Kidney epithelial cell (primary cell): Measurements from ENCODE around the gene SULT2B1. TPM values are rescaled to one million over a fixed set of nuclear protein-coding genes. Genes with fewer than 3 reads are reported as not detected.

Source experiments
- DNase-seq: peaks from one replicate; pipeline ENCODE4 v3.0.0-alpha.2; 2010; ENCODE audit warnings: low read depth
- H3K27me3 ChIP-seq: 2 replicates; pipeline ENCODE4 v1.6.0; 2011; ENCODE audit warnings: low read length; ENCODE audit not compliant: control insufficient read depth, insufficient read depth
- H3K36me3 ChIP-seq: 2 replicates; pipeline ENCODE4 v1.5.1; 2011; ENCODE audit warnings: low read length; ENCODE audit not compliant: control insufficient read depth, insufficient read depth
- H3K4me3 ChIP-seq: 2 replicates; pipeline ENCODE4 v1.5.1; 2011; ENCODE audit warnings: low read depth, mild to moderate bottlenecking, control low read depth, low read length
- total RNA-seq: library from RNA; depleted of rRNA; stranded (reverse); fragments of >200 nt; gene quantifications from 2 replicates; pipeline ENCODE4 v1.2.3, GENCODE V29; 2015
- TF ChIP-seq, protein P1 (sequence below): IDR thresholded peaks from 2 replicates; pipeline ENCODE4 v1.5.1; 2011; ENCODE audit warnings: mild to moderate bottlenecking, moderate library complexity, low read length, control low read depth, inconsistent platforms; ENCODE audit not compliant: insufficient read depth, poor library complexity, severe bottlenecking

Gene SULT2B1
- total RNA-seq, 1 donor from 2014 or later = 0.50 TPM

DNA sequence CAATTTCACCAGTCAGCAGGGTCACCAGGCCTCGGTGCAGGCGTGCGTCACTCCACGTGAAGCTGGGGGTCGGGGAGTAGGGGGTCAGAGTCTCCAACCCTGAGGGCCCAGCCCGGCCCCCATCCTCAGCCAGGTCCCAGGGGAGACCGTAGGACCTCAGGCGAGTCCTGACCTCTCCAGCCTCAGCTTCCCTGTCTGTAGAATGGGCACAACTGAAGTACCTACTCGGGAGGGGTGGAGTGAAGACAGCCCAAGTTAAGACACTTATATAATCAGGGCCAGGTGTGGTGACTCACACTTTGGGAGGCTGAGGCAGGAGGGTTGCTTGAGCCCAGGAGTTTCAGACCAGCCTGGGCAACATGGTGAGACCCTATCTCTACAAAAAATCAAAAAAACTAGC is 51.9 kb downstream of the SULT2B1 start:
- TF ChIP-seq, protein P1, sequence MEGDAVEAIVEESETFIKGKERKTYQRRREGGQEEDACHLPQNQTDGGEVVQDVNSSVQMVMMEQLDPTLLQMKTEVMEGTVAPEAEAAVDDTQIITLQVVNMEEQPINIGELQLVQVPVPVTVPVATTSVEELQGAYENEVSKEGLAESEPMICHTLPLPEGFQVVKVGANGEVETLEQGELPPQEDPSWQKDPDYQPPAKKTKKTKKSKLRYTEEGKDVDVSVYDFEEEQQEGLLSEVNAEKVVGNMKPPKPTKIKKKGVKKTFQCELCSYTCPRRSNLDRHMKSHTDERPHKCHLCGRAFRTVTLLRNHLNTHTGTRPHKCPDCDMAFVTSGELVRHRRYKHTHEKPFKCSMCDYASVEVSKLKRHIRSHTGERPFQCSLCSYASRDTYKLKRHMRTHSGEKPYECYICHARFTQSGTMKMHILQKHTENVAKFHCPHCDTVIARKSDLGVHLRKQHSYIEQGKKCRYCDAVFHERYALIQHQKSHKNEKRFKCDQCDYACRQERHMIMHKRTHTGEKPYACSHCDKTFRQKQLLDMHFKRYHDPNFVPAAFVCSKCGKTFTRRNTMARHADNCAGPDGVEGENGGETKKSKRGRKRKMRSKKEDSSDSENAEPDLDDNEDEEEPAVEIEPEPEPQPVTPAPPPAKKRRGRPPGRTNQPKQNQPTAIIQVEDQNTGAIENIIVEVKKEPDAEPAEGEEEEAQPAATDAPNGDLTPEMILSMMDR = no peak
- no peak for DNase-seq
- no peaks in the 10 kb centered on the region for H3K36me3 ChIP-seq
- H3K27me3 ChIP-seq = peaks cover 7% of the 10 kb centered on the region
- H3K4me3 ChIP-seq = no peak overlapping the region

DNA sequence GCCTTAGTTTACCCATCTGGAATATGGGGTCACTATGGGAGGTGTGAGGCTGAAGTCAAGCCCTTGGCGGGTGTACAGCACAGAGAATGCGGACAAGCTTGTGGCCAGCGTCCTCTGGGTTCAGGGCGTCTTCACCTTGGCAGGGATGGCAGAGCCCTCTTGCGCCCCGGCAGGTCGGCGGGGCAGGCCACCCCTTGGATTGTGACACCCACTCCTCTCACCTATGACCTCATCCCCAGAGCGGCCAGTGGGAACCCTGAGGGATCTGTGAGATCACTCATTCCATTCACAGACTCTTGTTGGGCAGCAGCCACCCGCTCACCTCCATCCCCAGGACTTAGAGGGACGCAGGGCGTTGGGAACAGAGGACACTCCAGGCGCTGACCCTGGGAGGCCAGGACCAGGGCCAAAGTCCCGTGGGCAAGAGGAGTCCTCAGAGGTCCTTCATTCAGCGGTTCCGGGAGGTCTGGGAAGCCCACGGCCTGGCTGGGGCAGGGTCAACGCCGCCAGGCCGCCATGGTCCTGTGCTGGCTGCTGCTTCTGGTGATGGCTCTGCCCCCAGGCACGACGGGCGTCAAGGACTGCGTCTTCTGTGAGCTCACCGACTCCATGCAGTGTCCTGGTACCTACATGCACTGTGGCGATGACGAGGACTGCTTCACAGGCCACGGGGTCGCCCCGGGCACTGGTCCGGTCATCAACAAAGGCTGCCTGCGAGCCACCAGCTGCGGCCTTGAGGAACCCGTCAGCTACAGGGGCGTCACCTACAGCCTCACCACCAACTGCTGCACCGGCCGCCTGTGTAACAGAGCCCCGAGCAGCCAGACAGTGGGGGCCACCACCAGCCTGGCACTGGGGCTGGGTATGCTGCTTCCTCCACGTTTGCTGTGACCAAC is 54.7 kb downstream of the SULT2B1 start, which contains the start of gene SPACA4:
Gene SPACA4, plus strand, starts transcription at position 280 of the 896 bp plus-strand sequence. Its CDS starts 237 bp downstream, at position 517.
- Histone ChIP-seq H3K4me3 (no peak within 1 kb of the TSS), H3K27me3 (no peaks in the 10 kb centered on the region), H3K36me3 (no peaks in the 10 kb centered on the region)
- no peak for DNase-seq
- TF ChIP-seq, protein P1 = no peak

DNA sequence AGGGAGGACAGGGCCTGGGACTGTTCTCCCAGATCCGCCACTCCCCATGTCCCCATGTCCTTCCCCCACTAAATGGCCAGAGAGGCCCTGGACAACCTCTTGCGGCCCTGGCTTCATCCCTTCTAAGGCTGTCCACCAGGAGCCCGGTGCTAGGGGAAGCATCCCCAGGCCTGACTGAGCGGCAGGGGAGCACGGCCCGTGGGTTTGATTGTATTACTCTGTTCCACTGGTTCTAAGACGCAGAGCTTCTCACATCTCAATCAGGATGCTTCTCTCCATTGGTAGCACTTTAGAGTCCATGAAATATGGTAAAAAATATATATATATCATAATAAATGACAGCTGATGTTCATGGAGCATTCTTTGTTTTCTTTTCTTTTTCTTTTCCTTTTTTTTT is 55.4 kb downstream of the SULT2B1 start:
- DNase-seq = no peak
- H3K4me3 ChIP-seq = no peak overlapping the region
- no peaks in the 10 kb centered on the region for H3K36me3 ChIP-seq
- H3K27me3 ChIP-seq = no peaks in the 10 kb centered on the region
- TF ChIP-seq, protein P1 = no peak

DNA sequence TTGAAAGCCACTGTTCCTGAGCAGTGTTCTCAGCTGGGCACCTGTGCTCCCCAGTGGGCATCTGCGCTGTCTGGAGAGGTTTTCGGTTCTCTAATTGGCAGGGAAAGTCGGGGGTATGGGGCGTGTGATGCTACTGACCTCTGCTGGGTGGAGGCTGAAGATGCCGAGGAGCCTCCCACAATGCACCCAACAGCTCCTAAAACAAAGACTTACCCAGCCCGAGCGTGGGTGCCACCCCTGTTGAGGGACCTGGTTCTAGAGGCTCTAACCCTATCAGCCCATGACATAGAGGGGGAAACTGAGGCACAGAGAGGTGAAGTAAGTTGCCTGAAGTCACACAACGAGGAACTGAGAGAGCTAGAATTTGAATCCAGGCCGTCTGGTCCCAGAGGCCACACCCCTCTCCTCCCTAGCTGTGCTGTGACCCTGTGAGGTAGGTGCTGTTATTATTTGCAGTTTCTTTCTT is 56.9 kb downstream of the SULT2B1 start:
- Histone ChIP-seq H3K4me3 (no peak overlapping the region), H3K27me3 (no peaks in the 10 kb centered on the region), H3K36me3 (no peaks in the 10 kb centered on the region)
- TF ChIP-seq, protein P1 = peak; percentile 59
- DNase-seq = no peak

DNA sequence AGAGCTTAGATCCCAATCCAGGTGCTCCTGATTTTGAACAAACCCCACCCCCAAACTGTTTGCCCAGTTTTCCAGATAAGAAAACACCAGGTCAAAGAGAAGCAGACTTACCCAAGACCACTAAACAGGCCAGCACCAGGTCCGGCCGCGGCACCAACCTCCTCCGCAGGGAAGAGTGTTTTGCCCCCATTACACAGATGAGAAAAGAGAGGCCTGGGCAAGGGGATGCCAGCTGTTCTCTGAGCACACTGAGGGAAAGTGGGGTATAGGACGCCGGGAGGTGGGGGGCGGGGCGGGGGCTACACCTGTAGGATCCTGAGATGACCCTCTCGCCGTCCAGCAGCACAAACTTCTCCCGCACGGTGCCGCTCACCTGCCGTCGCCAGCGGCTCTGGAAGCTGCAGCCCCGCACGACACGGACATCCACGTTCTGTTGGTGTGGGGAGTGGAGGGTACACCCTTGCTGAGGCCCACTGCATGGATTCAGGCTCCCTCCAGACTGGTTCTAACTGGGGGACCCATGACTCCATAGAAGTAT is 57.7 kb downstream of the SULT2B1 start:
- Histone ChIP-seq H3K36me3 (no peaks in the 10 kb centered on the region), H3K4me3 (no peak overlapping the region), H3K27me3 (no peaks in the 10 kb centered on the region)
- TF ChIP-seq, protein P1 = no peak
- DNase-seq = no peak

DNA sequence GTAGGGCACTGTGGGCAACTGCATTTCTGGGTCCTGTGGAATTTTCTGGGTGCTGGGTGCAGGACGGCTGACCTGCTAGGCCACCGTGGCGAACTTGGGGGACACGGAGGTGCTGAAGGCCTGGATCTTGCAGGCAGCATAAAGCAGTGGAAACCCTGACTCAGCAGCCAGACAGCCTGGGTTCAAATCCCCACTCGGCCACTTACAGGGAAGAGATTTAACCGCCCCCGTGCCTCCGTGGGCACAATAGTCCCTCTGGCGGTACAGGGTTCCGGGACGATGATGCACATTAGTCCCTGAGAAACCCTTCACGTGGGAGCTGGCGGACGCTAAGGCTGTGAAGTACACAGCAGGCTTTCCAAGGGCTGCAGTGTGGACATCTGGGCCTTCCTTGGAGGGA is 59.9 kb downstream of the SULT2B1 start:
- Histone ChIP-seq H3K36me3 (peaks cover 2% of the 10 kb centered on the region), H3K27me3 (no peaks in the 10 kb centered on the region), H3K4me3 (no peak overlapping the region)
- no peak for DNase-seq
- TF ChIP-seq, protein P1 = no peak
